OCI-LY3 (cell line): Measurements from ENCODE around the gene TP63.

Experiments
- EZH2phosphoT487 ChIP-seq: fragments of 200-600 bp; shearing (Covaris generic); IDR thresholded peaks from 2 replicates; pipeline ENCODE4 v1.6.1; 2018; ENCODE audit warnings: antibody characterized with exemption, mixed run types, low read depth
- TF ChIP-seq, protein P1 (sequence below): fragments of 200-600, 300-600 bp; sonication (generic); IDR thresholded peaks from 2 replicates; pipeline ENCODE4 v1.5.1; 2014; ENCODE audit warnings: antibody characterized with exemption, low read length, low read depth

GRCh38 chr3:189727158-189727557 is 96.0 kb downstream of the TP63 start:
- TF ChIP-seq, protein P1, sequence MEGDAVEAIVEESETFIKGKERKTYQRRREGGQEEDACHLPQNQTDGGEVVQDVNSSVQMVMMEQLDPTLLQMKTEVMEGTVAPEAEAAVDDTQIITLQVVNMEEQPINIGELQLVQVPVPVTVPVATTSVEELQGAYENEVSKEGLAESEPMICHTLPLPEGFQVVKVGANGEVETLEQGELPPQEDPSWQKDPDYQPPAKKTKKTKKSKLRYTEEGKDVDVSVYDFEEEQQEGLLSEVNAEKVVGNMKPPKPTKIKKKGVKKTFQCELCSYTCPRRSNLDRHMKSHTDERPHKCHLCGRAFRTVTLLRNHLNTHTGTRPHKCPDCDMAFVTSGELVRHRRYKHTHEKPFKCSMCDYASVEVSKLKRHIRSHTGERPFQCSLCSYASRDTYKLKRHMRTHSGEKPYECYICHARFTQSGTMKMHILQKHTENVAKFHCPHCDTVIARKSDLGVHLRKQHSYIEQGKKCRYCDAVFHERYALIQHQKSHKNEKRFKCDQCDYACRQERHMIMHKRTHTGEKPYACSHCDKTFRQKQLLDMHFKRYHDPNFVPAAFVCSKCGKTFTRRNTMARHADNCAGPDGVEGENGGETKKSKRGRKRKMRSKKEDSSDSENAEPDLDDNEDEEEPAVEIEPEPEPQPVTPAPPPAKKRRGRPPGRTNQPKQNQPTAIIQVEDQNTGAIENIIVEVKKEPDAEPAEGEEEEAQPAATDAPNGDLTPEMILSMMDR = no peak
- TF ChIP-seq EZH2phosphoT487 = no peak
